Measurements from ENCODE around the gene PDIA5. TPM values are rescaled to one million over a fixed set of nuclear protein-coding genes. Genes with fewer than 3 reads are reported as not detected.

Gene PDIA5
- total and polyA plus RNA-seq, 4 donors: 9.5 to 16.9 (median 13.5) TPM

GRCh38 chr3:123085293-123085931 is 18.6 kb downstream of the PDIA5 start:
- DNase-seq (ENCODE audit: low read depth in 4 of 6, low spot score in 6 of 6): no peak
- WGBS (ENCODE audit: insufficient coverage): 67% methylated on average over 8 of the region's 10 CpGs
- Histone ChIP-seq H3K36me3 (ENCODE audit: control insufficient read depth, insufficient read depth, low read length) (no peaks in the 10 kb centered on the region), H3K27ac (ENCODE audit: low read depth, low read length) (no peak overlapping the region), H3K4me1 (ENCODE audit: control insufficient read depth, insufficient read depth, low read length) (peaks cover 58% of the 10 kb centered on the region), H3K4me3 (ENCODE audit: low read depth, low read length) (no peak overlapping the region), H3K9me3 (ENCODE audit: control insufficient read depth, insufficient read depth, low read length) (no peaks in the 10 kb centered on the region), H3K27me3 (ENCODE audit: control insufficient read depth, insufficient read depth, low read length) (no peaks in the 10 kb centered on the region)

- Histone ChIP-seq H3K27ac (ENCODE audit: low read depth, low read length) (no peak overlapping the region), H3K9me3 (ENCODE audit: control insufficient read depth, insufficient read depth, low read length) (no peaks in the 10 kb centered on the region), H3K27me3 (ENCODE audit: control insufficient read depth, insufficient read depth, low read length) (no peaks in the 10 kb centered on the region), H3K4me3 (ENCODE audit: low read depth, low read length) (no peak overlapping the region), H3K4me1 (ENCODE audit: control insufficient read depth, insufficient read depth, low read length) (peaks cover 65% of the 10 kb centered on the region), H3K36me3 (ENCODE audit: control insufficient read depth, insufficient read depth, low read length) (no peaks in the 10 kb centered on the region)
- no peak for DNase-seq (ENCODE audit: low read depth in 4 of 6, low spot score in 6 of 6)
- 100% methylated on average over 1 of the region's 5 CpGs for WGBS (ENCODE audit: insufficient coverage)
Observed at GRCh38 chr3:123085932-123086627, 19.3 kb downstream of the PDIA5 start.

GRCh38 chr3:123088387-123088786 is 21.6 kb downstream of the PDIA5 start:
- DNase-seq (ENCODE audit: low read depth in 4 of 6, low spot score in 6 of 6): no peak
- no CpG with 5 or more reads among the region's 2 CpGs for WGBS (ENCODE audit: insufficient coverage)
- Histone ChIP-seq H3K27me3 (ENCODE audit: control insufficient read depth, insufficient read depth, low read length) (peaks cover 5% of the 10 kb centered on the region), H3K4me3 (ENCODE audit: low read depth, low read length) (no peak overlapping the region), H3K36me3 (ENCODE audit: control insufficient read depth, insufficient read depth, low read length) (peaks cover 6% of the 10 kb centered on the region), H3K9me3 (ENCODE audit: control insufficient read depth, insufficient read depth, low read length) (no peaks in the 10 kb centered on the region), H3K4me1 (ENCODE audit: control insufficient read depth, insufficient read depth, low read length) (peaks cover 53% of the 10 kb centered on the region), H3K27ac (ENCODE audit: low read depth, low read length) (no peak overlapping the region)

GRCh38 chr3:123089611-123090331 is 22.9 kb downstream of the PDIA5 start:
- WGBS (ENCODE audit: insufficient coverage): 32% methylated on average over 12 of the region's 12 CpGs
- Histone ChIP-seq H3K27ac (ENCODE audit: low read depth, low read length) (peak overlapping the region; percentile 49), H3K36me3 (ENCODE audit: control insufficient read depth, insufficient read depth, low read length) (peaks cover 10% of the 10 kb centered on the region), H3K4me3 (ENCODE audit: low read depth, low read length) (no peak overlapping the region), H3K4me1 (ENCODE audit: control insufficient read depth, insufficient read depth, low read length) (peaks cover 39% of the 10 kb centered on the region), H3K27me3 (ENCODE audit: control insufficient read depth, insufficient read depth, low read length) (peaks cover 10% of the 10 kb centered on the region), H3K9me3 (ENCODE audit: control insufficient read depth, insufficient read depth, low read length) (no peaks in the 10 kb centered on the region)
- DNase-seq (ENCODE audit: low read depth in 4 of 6, low spot score in 6 of 6): peak in 4 of 6 donors; percentile 71 to 89 (median 76)

GRCh38 chr3:123090728-123091531 is 24.1 kb downstream of the PDIA5 start:
- Histone ChIP-seq H3K4me1 (ENCODE audit: control insufficient read depth, insufficient read depth, low read length) (peaks cover 33% of the 10 kb centered on the region), H3K27ac (ENCODE audit: low read depth, low read length) (no peak overlapping the region), H3K36me3 (ENCODE audit: control insufficient read depth, insufficient read depth, low read length) (peaks cover 10% of the 10 kb centered on the region), H3K9me3 (ENCODE audit: control insufficient read depth, insufficient read depth, low read length) (no peaks in the 10 kb centered on the region), H3K27me3 (ENCODE audit: control insufficient read depth, insufficient read depth, low read length) (peaks cover 10% of the 10 kb centered on the region), H3K4me3 (ENCODE audit: low read depth, low read length) (no peak overlapping the region)
- DNase-seq (ENCODE audit: low read depth in 4 of 6, low spot score in 6 of 6): peak in 2 of 6 donors; percentile 57 to 84
- WGBS (ENCODE audit: insufficient coverage): 33% methylated on average over 8 of the region's 12 CpGs

GRCh38 chr3:123092243-123092642 is 25.4 kb downstream of the PDIA5 start:
- WGBS (ENCODE audit: insufficient coverage): 100% methylated on average over 1 of the region's 3 CpGs
- Histone ChIP-seq H3K27me3 (ENCODE audit: control insufficient read depth, insufficient read depth, low read length) (peaks cover 10% of the 10 kb centered on the region), H3K4me1 (ENCODE audit: control insufficient read depth, insufficient read depth, low read length) (peaks cover 46% of the 10 kb centered on the region), H3K36me3 (ENCODE audit: control insufficient read depth, insufficient read depth, low read length) (peaks cover 10% of the 10 kb centered on the region), H3K4me3 (ENCODE audit: low read depth, low read length) (no peak overlapping the region), H3K27ac (ENCODE audit: low read depth, low read length) (no peak overlapping the region), H3K9me3 (ENCODE audit: control insufficient read depth, insufficient read depth, low read length) (no peaks in the 10 kb centered on the region)
- DNase-seq (ENCODE audit: low read depth in 4 of 6, low spot score in 6 of 6): no peak

GRCh38 chr3:123093696-123094095 is 26.9 kb downstream of the PDIA5 start:
- H3K27ac ChIP-seq (ENCODE audit: low read depth, low read length): no peak overlapping the region
- DNase-seq (ENCODE audit: low read depth in 4 of 6, low spot score in 6 of 6): no peak
- no peaks in the 10 kb centered on the region for H3K9me3 ChIP-seq (ENCODE audit: control insufficient read depth, insufficient read depth, low read length)
- H3K4me3 ChIP-seq (ENCODE audit: low read depth, low read length): no peak overlapping the region
- peaks cover 10% of the 10 kb centered on the region for H3K27me3 ChIP-seq (ENCODE audit: control insufficient read depth, insufficient read depth, low read length)
- peaks cover 60% of the 10 kb centered on the region for H3K4me1 ChIP-seq (ENCODE audit: control insufficient read depth, insufficient read depth, low read length)
- 96% methylated on average over 8 of the region's 8 CpGs for WGBS (ENCODE audit: insufficient coverage)
- H3K36me3 ChIP-seq (ENCODE audit: control insufficient read depth, insufficient read depth, low read length): peaks cover 10% of the 10 kb centered on the region

GRCh38 chr3:123094516-123095313 is 27.9 kb downstream of the PDIA5 start:
- DNase-seq (ENCODE audit: low read depth in 4 of 6, low spot score in 6 of 6): no peak
- H3K4me3 ChIP-seq (ENCODE audit: low read depth, low read length): no peak overlapping the region
- peaks cover 13% of the 10 kb centered on the region for H3K27me3 ChIP-seq (ENCODE audit: control insufficient read depth, insufficient read depth, low read length)
- H3K27ac ChIP-seq (ENCODE audit: low read depth, low read length): no peak overlapping the region
- peaks cover 58% of the 10 kb centered on the region for H3K4me1 ChIP-seq (ENCODE audit: control insufficient read depth, insufficient read depth, low read length)
- 87% methylated on average over 9 of the region's 15 CpGs for WGBS (ENCODE audit: insufficient coverage)
- H3K36me3 ChIP-seq (ENCODE audit: control insufficient read depth, insufficient read depth, low read length): peaks cover 10% of the 10 kb centered on the region
- H3K9me3 ChIP-seq (ENCODE audit: control insufficient read depth, insufficient read depth, low read length): no peaks in the 10 kb centered on the region

All from spinal cord (tissue), 10 donors.